Loucy (cell line): ENCODE results near the gene MALRD1.

Experiments
- H2AFZ ChIP-seq: fragments of 200-600 bp; sonication (generic); 2 replicates; pipeline ENCODE4 v1.6.0; 2016; ENCODE audit warnings: antibody characterized with exemption, mild to moderate bottlenecking, low read length, moderate library complexity
- H3F3A ChIP-seq: fragments of 200-600 bp; 2 replicates; pipeline ENCODE4 v1.6.0; 2016; ENCODE audit warnings: antibody characterized with exemption, low read depth, mild to moderate bottlenecking
- H3K27me3 ChIP-seq: fragments of 200-600 bp; sonication (generic); 2 replicates; pipeline ENCODE4 v1.6.1; 2014; ENCODE audit warnings: low read length, mild to moderate bottlenecking; ENCODE audit not compliant: insufficient read depth, poor library complexity, severe bottlenecking
- H3K36me3 ChIP-seq: fragments of 200-600 bp; sonication (generic); 2 replicates; pipeline ENCODE4 v1.6.1; 2016; ENCODE audit warnings: low read length; ENCODE audit not compliant: insufficient read depth
- H3K4me1 ChIP-seq: fragments of 200-600 bp; sonication (generic); 2 replicates; pipeline ENCODE4 v1.5.1; 2014; ENCODE audit warnings: low read length, mild to moderate bottlenecking; ENCODE audit not compliant: insufficient read depth, poor library complexity, severe bottlenecking
- H3K4me2 ChIP-seq: fragments of 200-600 bp; sonication (generic); 2 replicates; pipeline ENCODE4 v1.6.0; 2014; ENCODE audit warnings: antibody characterized with exemption, low read length, low read depth, mild to moderate bottlenecking; ENCODE audit not compliant: poor library complexity, severe bottlenecking
- H3K4me3 ChIP-seq: fragments of 200-600 bp; sonication (generic); 2 replicates; pipeline ENCODE4 v1.5.1; 2014; ENCODE audit warnings: low read length, mild to moderate bottlenecking, mixed read lengths; ENCODE audit not compliant: poor library complexity, severe bottlenecking
- H3K79me2 ChIP-seq: fragments of 200-600 bp; sonication (generic); 2 replicates; pipeline ENCODE4 v1.6.1; 2014; ENCODE audit warnings: low read length; ENCODE audit not compliant: insufficient read depth
- H3K9ac ChIP-seq: fragments of 200-600 bp; sonication (generic); 2 replicates; pipeline ENCODE4 v1.6.0; 2014; ENCODE audit warnings: mild to moderate bottlenecking, low read depth, low read length, moderate library complexity; ENCODE audit not compliant: poor library complexity, severe bottlenecking
- H3K9me2 ChIP-seq: fragments of 200-600 bp; sonication (generic); replicated peaks from 2 replicates; pipeline ENCODE4 v1.6.1; 2016; ENCODE audit warnings: low read depth, low read length, mixed read lengths
- H3K9me3 ChIP-seq: fragments of 200-600 bp; sonication (generic); 2 replicates; pipeline ENCODE4 v1.6.1; 2014; ENCODE audit warnings: mild to moderate bottlenecking, antibody characterized with exemption, low read length, low read depth; ENCODE audit not compliant: insufficient read depth
- H4K20me1 ChIP-seq: fragments of 200-600 bp; sonication (generic); 2 replicates; pipeline ENCODE4 v1.6.0; 2014; ENCODE audit warnings: antibody characterized with exemption, low read length, mild to moderate bottlenecking; ENCODE audit not compliant: insufficient read depth, poor library complexity, severe bottlenecking
- EZH2phosphoT487 ChIP-seq: fragments of 200-600 bp; IDR thresholded peaks from 2 replicates; pipeline ENCODE4 v1.6.1; 2018; ENCODE audit warnings: antibody characterized with exemption, mild to moderate bottlenecking, moderate library complexity, borderline replicate concordance
- TF ChIP-seq, protein P1 (sequence below): fragments of 200-600 bp; sonication (generic); conservative IDR thresholded peaks from 2 replicates; pipeline ENCODE4 v1.5.1; 2014; ENCODE audit warnings: mild to moderate bottlenecking, antibody characterized with exemption, low read length

MALRD1 gene

DNA sequence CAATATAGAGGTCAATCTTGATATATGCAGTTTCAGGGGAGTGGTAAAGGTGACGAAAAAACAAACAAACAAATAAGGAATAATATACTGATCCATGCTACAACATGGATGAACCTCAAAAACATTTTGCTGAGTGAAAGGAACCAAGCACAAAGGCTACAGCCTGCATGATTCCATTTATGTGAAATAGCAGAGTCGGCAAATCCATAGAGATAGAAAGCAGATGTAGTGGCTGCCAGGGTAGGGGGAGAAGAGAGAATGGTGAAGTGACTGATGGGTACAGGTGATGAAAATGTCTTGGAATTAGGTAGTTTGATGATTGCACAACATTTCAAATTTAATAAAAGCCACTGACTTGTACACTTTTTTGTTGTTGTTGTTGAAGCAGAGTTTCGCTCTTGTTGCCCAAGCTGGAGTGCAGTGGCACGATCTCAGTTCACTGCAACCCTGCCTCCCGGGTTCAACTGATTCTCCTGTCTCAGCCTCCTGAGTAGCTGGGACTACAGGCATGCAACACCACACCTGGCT lies 71.8 kb downstream of the MALRD1 start:
- Histone ChIP-seq H3K9me3 (no peaks in the 10 kb centered on the region), H2AFZ (no peak overlapping the region), H3K9ac (no peak overlapping the region), H4K20me1 (no peaks in the 10 kb centered on the region), H3K27me3 (no peaks in the 10 kb centered on the region), H3K79me2 (no peaks in the 10 kb centered on the region), H3K9me2 (no peaks in the 10 kb centered on the region), H3K4me2 (no peak overlapping the region), H3K4me1 (no peaks in the 10 kb centered on the region), H3F3A (no peaks in the 10 kb centered on the region), H3K36me3 (no peaks in the 10 kb centered on the region), H3K4me3 (no peak overlapping the region)
- TF ChIP-seq EZH2phosphoT487: no peak
- TF ChIP-seq, protein P1, sequence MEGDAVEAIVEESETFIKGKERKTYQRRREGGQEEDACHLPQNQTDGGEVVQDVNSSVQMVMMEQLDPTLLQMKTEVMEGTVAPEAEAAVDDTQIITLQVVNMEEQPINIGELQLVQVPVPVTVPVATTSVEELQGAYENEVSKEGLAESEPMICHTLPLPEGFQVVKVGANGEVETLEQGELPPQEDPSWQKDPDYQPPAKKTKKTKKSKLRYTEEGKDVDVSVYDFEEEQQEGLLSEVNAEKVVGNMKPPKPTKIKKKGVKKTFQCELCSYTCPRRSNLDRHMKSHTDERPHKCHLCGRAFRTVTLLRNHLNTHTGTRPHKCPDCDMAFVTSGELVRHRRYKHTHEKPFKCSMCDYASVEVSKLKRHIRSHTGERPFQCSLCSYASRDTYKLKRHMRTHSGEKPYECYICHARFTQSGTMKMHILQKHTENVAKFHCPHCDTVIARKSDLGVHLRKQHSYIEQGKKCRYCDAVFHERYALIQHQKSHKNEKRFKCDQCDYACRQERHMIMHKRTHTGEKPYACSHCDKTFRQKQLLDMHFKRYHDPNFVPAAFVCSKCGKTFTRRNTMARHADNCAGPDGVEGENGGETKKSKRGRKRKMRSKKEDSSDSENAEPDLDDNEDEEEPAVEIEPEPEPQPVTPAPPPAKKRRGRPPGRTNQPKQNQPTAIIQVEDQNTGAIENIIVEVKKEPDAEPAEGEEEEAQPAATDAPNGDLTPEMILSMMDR: no peak

DNA sequence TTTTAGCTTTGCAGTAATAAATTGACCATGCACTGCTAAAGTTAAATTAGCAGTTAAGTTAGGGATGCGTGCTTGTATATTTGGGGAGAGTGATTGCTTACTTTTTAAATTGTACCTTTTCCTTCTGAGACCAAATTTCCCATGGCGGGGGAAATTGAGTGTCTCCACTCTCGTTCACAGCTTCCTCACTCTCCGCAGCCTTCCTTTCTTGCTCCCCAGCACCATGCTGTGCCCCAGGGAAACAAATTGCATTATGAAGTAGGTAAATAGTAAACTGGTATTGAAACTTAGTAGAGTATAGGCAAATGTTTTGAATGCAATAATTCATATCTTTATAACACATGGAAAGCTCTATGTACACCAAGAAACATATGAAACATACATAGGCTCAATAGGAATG lies 85.4 kb downstream of the MALRD1 start:
- Histone ChIP-seq H3K9me2 (no peaks in the 10 kb centered on the region), H3K4me1 (no peaks in the 10 kb centered on the region), H3K9me3 (no peaks in the 10 kb centered on the region), H3K9ac (no peak overlapping the region), H3K27me3 (no peaks in the 10 kb centered on the region), H3K4me3 (no peak overlapping the region), H2AFZ (no peak overlapping the region), H4K20me1 (no peaks in the 10 kb centered on the region), H3F3A (no peaks in the 10 kb centered on the region), H3K36me3 (no peaks in the 10 kb centered on the region), H3K79me2 (no peaks in the 10 kb centered on the region), H3K4me2 (no peak overlapping the region)
- TF ChIP-seq, protein P1: no peak
- TF ChIP-seq EZH2phosphoT487: no peak

DNA sequence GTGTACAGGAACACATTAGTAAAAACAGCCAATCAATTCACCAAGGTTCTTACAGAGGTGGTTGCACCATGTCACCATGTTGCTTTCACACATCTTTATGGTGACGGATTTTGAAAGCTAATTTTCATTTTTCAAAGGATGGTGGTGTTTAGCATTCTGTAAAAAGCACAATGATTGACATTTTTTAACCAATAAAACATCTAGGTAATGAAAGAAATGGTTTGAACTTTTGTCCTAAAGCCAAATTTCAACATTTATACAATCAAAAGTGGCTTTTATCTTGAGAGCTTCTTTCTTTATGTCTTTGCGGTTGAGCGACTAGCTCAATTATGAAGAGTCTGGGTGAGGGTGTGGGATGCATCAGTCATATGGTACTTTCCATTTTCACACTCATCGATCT lies 94.4 kb downstream of the MALRD1 start:
- Histone ChIP-seq H3F3A (no peaks in the 10 kb centered on the region), H3K4me2 (no peak overlapping the region), H2AFZ (no peak overlapping the region), H3K79me2 (no peaks in the 10 kb centered on the region), H4K20me1 (no peaks in the 10 kb centered on the region), H3K4me3 (no peak overlapping the region), H3K4me1 (no peaks in the 10 kb centered on the region), H3K9ac (no peak overlapping the region), H3K27me3 (no peaks in the 10 kb centered on the region), H3K36me3 (no peaks in the 10 kb centered on the region), H3K9me3 (no peaks in the 10 kb centered on the region), H3K9me2 (no peaks in the 10 kb centered on the region)
- TF ChIP-seq EZH2phosphoT487: no peak
- TF ChIP-seq, protein P1: no peak
